Caco-2 (cell line): ENCODE data around the gene PFDN2. TPM values are rescaled to one million over a fixed set of nuclear protein-coding genes. Genes with fewer than 3 reads are reported as not detected.

Experiments used
- BruUV-seq: library from RNA; stranded (reverse); fragments of 400-500 nt; replicated peaks from 2 replicates; lab custom pipeline; 2021; lab: Mats Ljungman, UMichigan
- CTCF ChIA-PET: fragments of 300-600 bp; sonication (Branson Sonifier 250); formaldehyde crosslinking; loops from one replicate; lab custom pipeline; 2022; ENCODE audit warnings: antibody characterized with exemption; lab: Charles Lee
- POLR2A ChIA-PET: fragments of 300-600 bp; sonication (Branson Sonifier 250); formaldehyde crosslinking; loops from one replicate; lab custom pipeline; 2022; ENCODE audit warnings: antibody characterized with exemption; lab: Charles Lee
- DNase-seq, 2 experiments: peaks; one replicate each; pipeline versions ENCODE4 v3.0.0 to v3.0.0-alpha.2; 2020 to 2022
- H3K27me3 ChIP-seq: replicated peaks from 2 replicates; pipeline ENCODE4 v1.6.0; 2011; ENCODE audit warnings: low read length; ENCODE audit not compliant: control insufficient read depth, insufficient read depth
- H3K36me3 ChIP-seq: 2 replicates; pipeline ENCODE4 v1.5.1; 2011; ENCODE audit warnings: low read length; ENCODE audit not compliant: control insufficient read depth, insufficient read depth
- H3K4me1 ChIP-seq: fragments of 250-450 bp; sonication (Bioruptor Pico); 2 replicates; pipeline ENCODE4 v1.5.1; 2020; ENCODE audit warnings: mild to moderate bottlenecking
- H3K4me3 ChIP-seq: 2 replicates; pipeline ENCODE4 v1.5.1; 2011; ENCODE audit warnings: low read depth, mild to moderate bottlenecking, control low read depth, low read length
- H3K9me3 ChIP-seq: fragments of 250-450 bp; sonication (Bioruptor Pico); 2 replicates; pipeline ENCODE4 v1.5.1; 2020; ENCODE audit warnings: mild to moderate bottlenecking, moderate library complexity
- H3K27ac Mint-ChIP-seq: one replicate; pipeline ENCODE4 v1.8.0; 2022; ENCODE audit warnings: mixed read lengths; ENCODE audit not compliant: unreplicated experiment
- H3K27me3 Mint-ChIP-seq: one replicate; pipeline ENCODE4 v1.8.0; 2022; ENCODE audit warnings: mixed read lengths; ENCODE audit not compliant: insufficient read depth, unreplicated experiment
- H3K36me3 Mint-ChIP-seq: one replicate; pipeline ENCODE4 v1.8.0; 2022; ENCODE audit warnings: mild to moderate bottlenecking, mixed read lengths; ENCODE audit not compliant: insufficient read depth, unreplicated experiment
- H3K4me1 Mint-ChIP-seq: one replicate; pipeline ENCODE4 v1.8.0; 2022; ENCODE audit warnings: low read depth, mixed read lengths; ENCODE audit not compliant: unreplicated experiment
- H3K4me3 Mint-ChIP-seq: one replicate; pipeline ENCODE4 v1.8.0; 2022; ENCODE audit warnings: mild to moderate bottlenecking, moderate library complexity, mixed read lengths; ENCODE audit not compliant: unreplicated experiment
- H3K9me3 Mint-ChIP-seq: one replicate; pipeline ENCODE4 v1.8.0; 2022; ENCODE audit warnings: mixed read lengths; ENCODE audit not compliant: unreplicated experiment
- intact Hi-C: fragments of 100-400 bp; cut with micrococcal nuclease; formaldehyde crosslinking; loops from one replicate; pipeline ENCODE4 v1.10.0; 2022; ENCODE audit not compliant: unreplicated experiment
- total RNA-seq: library from RNA; stranded (reverse); gene quantifications from 2 replicates; pipeline ENCODE4 v1.2.3, GENCODE V29; 2022
- TF ChIP-seq, protein P1 (sequence below), 2 experiments: fragments of 200-600 bp in 1 of 2; IDR thresholded peaks; 1 replicate in 1 of 2; 2 replicates in 1 of 2; pipeline versions ENCODE4 v1.5.1 to v1.8.0; 2011 to 2022; ENCODE audit warnings: antibody characterized with exemption in 1 of 2, control low read depth in 1 of 2, inconsistent platforms in 1 of 2, low read depth in 1 of 2, low read length in 1 of 2, mild to moderate bottlenecking in 1 of 2, moderate library complexity in 1 of 2; ENCODE audit not compliant: insufficient read depth in 1 of 2, severe bottlenecking in 1 of 2, unreplicated experiment in 1 of 2

The PFDN2 gene
- total RNA-seq, 1 experiment from 2014 or later = 88.0 TPM

DNA sequence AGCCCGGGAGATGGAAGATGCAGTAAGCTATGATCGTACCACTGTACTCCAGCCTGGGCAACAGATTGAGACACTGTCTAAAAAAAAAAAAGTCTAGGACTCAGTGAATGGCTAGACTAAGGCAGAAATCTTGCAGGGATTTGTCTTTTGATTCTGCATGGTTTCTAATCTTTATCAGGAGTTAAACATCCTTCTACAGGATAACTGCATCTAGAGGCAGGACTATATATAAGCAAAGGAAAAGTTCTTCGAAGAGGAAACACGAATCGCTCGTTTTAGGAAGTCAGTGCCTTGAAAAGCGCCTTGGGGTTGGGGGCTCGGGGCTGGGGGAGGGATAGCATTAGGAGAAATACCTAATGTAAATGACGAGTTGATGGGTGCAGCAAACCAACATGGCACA is 35.3 kb upstream of the PFDN2 start:
- peak overlapping the region; percentile 99 for H3K27ac Mint-ChIP-seq
- H3K9me3 ChIP-seq = no peaks in the 10 kb centered on the region
- H3K36me3 ChIP-seq = no peaks in the 10 kb centered on the region
- intact Hi-C loops = loop anchor here (1.0 kb wide), 1 partner anchor 20 kb away; no protein-coding TSS in a partner anchor
- H3K4me1 ChIP-seq = no peaks in the 10 kb centered on the region
- H3K4me3 ChIP-seq = peak overlapping the region; percentile 77
- peaks cover 12% of the 10 kb centered on the region for H3K4me1 Mint-ChIP-seq
- peaks cover 33% of the 10 kb centered on the region for H3K36me3 Mint-ChIP-seq
- BruUV-seq = no TSS peak
- no peak for DNase-seq
- no peaks in the 10 kb centered on the region for H3K27me3 Mint-ChIP-seq
- H3K4me3 Mint-ChIP-seq = peak overlapping the region; percentile 95
- TF ChIP-seq, protein P1, sequence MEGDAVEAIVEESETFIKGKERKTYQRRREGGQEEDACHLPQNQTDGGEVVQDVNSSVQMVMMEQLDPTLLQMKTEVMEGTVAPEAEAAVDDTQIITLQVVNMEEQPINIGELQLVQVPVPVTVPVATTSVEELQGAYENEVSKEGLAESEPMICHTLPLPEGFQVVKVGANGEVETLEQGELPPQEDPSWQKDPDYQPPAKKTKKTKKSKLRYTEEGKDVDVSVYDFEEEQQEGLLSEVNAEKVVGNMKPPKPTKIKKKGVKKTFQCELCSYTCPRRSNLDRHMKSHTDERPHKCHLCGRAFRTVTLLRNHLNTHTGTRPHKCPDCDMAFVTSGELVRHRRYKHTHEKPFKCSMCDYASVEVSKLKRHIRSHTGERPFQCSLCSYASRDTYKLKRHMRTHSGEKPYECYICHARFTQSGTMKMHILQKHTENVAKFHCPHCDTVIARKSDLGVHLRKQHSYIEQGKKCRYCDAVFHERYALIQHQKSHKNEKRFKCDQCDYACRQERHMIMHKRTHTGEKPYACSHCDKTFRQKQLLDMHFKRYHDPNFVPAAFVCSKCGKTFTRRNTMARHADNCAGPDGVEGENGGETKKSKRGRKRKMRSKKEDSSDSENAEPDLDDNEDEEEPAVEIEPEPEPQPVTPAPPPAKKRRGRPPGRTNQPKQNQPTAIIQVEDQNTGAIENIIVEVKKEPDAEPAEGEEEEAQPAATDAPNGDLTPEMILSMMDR (IDR thresholded peaks at IDR 0.05; ENCODE audit: insufficient read depth in 1 of 2, low read depth in 1 of 2, low read length in 1 of 2, severe bottlenecking in 1 of 2, unreplicated experiment in 1 of 2) = no peak
- ChIA-PET POLR2A (interaction anchor here (0.6 to 1.5 kb wide), 9 partner anchors 8 to 132 kb away, joined by 3 to 8 read pairs (median 4); partner anchors contain the start of genes DEDD, F11R, NDUFS2 and NIT1), CTCF (interaction anchor here (1.3 kb wide), 1 partner anchor 12 kb away, joined by 10 read pairs; the partner anchor contains the start of gene PPOX)
- no peaks in the 10 kb centered on the region for H3K27me3 ChIP-seq
- no peaks in the 10 kb centered on the region for H3K9me3 Mint-ChIP-seq

DNA sequence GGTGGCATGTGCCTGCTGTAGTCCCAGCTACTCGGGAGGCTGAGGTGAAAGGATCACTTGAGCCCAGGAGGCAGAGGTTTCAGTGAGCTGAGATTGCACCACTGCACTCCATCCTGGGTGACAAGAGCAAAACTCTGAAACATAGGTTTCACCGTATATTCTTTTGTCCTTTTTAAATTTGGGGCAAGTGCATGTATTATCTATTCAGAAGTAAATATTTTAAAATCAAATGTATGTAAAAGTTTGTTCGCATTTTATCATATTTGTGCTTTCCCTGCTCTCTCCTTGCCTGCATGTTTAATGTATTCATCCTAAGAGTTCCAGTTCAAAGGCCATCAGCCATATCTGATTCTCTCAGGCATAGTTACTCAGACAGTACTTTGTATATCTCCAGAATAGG is 28.0 kb upstream of the PFDN2 start:
- H3K4me1 ChIP-seq = no peaks in the 10 kb centered on the region
- intact Hi-C loops = no loop called here
- no peaks in the 10 kb centered on the region for H3K4me1 Mint-ChIP-seq
- H3K4me3 Mint-ChIP-seq = no peak overlapping the region
- CTCF ChIA-PET = interaction anchor here (0.6 to 0.9 kb wide), 2 partner anchors 15 to 74 kb away, joined by 4 read pairs; no protein-coding TSS in a partner anchor
- BruUV-seq = no TSS peak
- H3K9me3 ChIP-seq = no peaks in the 10 kb centered on the region
- POLR2A ChIA-PET = no interaction called here
- H3K27ac Mint-ChIP-seq = no peak overlapping the region
- H3K27me3 ChIP-seq = no peaks in the 10 kb centered on the region
- no peaks in the 10 kb centered on the region for H3K27me3 Mint-ChIP-seq
- TF ChIP-seq, protein P1 (IDR thresholded peaks at IDR 0.05; ENCODE audit: insufficient read depth in 1 of 2, low read depth in 1 of 2, low read length in 1 of 2, severe bottlenecking in 1 of 2, unreplicated experiment in 1 of 2) = no peak
- no peaks in the 10 kb centered on the region for H3K36me3 ChIP-seq
- no peaks in the 10 kb centered on the region for H3K36me3 Mint-ChIP-seq
- H3K9me3 Mint-ChIP-seq = no peaks in the 10 kb centered on the region
- no peak for DNase-seq
- no peak overlapping the region for H3K4me3 ChIP-seq

DNA sequence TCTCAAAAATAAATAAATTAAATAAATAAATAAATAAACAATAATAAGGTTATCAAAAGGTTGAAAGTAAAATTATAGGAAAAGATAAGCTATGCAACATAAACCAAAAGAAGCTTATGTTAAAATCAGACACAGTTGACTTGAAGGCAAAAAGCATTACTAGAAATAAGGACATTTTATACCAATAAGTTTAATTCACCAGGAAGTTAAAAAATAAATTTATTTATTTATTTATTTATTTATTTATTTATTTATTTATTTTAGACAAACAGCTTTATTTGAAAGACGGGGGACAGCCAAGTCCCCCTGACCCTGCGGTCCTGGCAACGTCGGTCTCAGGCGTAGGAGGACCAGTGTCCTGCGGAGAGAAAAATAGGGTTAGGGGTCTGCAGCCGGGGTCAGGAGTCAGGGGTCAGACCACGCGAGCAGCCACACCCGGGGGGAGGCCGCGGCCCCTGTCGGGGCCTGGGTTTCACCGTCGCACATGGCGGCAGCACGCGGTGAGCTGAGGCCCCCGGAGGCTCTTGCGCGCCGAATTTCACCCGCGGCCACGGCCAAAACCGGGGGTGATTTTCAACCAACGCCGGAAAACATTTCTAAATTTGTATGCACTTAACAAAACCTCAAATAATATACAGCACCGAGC is 23.0 kb upstream of the PFDN2 start:
- DNase-seq = no peak
- H3K4me1 ChIP-seq = no peaks in the 10 kb centered on the region
- H3K36me3 ChIP-seq = no peaks in the 10 kb centered on the region
- Mint-ChIP-seq H3K4me1 (peaks cover 17% of the 10 kb centered on the region), H3K36me3 (no peaks in the 10 kb centered on the region), H3K27ac (no peak overlapping the region), H3K27me3 (no peaks in the 10 kb centered on the region), H3K4me3 (no peak overlapping the region), H3K9me3 (no peaks in the 10 kb centered on the region)
- intact Hi-C loops = loop anchor here (1.0 kb wide), 1 partner anchor 144 kb away; no protein-coding TSS in a partner anchor
- BruUV-seq = no TSS peak
- TF ChIP-seq, protein P1 (IDR thresholded peaks at IDR 0.05; ENCODE audit: insufficient read depth in 1 of 2, low read depth in 1 of 2, low read length in 1 of 2, severe bottlenecking in 1 of 2, unreplicated experiment in 1 of 2) = no peak
- CTCF ChIA-PET = no interaction called here
- H3K27me3 ChIP-seq = no peaks in the 10 kb centered on the region
- no peak overlapping the region for H3K4me3 ChIP-seq
- POLR2A ChIA-PET = interaction anchor here (0.5 to 1.1 kb wide), 2 partner anchors 8 to 100 kb away, joined by 4 to 7 read pairs; partner anchors contain the start of gene DEDD
- no peaks in the 10 kb centered on the region for H3K9me3 ChIP-seq
